OCI-LY1 (cell line): ENCODE measurements around the gene TPRA1.
A peak's percentile ranks its signal among the peaks of the same experiment; 100 is the strongest.

ENCODE experiments used
- CTCF ChIP-seq: fragments of 200-600 bp; sonication (generic), shearing (Covaris generic); IDR thresholded peaks from 2 replicates; pipeline ENCODE4 v1.5.1; 2017; ENCODE audit warnings: mild to moderate bottlenecking, antibody characterized with exemption, low read length, moderate library complexity, mixed read lengths
- EZH2 ChIP-seq: fragments of 200-600 bp; sonication (generic), shearing (Covaris generic); IDR thresholded peaks from 2 replicates; pipeline ENCODE4 v1.8.0; 2017; ENCODE audit warnings: borderline replicate concordance, mixed run types, mild to moderate bottlenecking, antibody characterized with exemption, low read length, moderate library complexity, mixed read lengths

GRCh38 chr3:127590593-127591465, at the start of gene TPRA1:
- TF ChIP-seq CTCF, result peak; percentile 36; the same call in 1 of the 2 replicates
- no peak for TF ChIP-seq EZH2
